ENCODE measurements around the gene GMDS. TPM values are rescaled to one million over a fixed set of nuclear protein-coding genes. Genes with fewer than 3 reads are reported as not detected.

GMDS gene
- total RNA-seq, 1 experiment from 2014 or later, result 27.6 TPM

- Histone ChIP-seq H4K91ac (ENCODE audit: insufficient read length, low read depth, low read length) (no peak overlapping the region), H3K56ac (ENCODE audit: insufficient read length, low read depth, low read length) (no peak overlapping the region), H3K27me3 (ENCODE audit: insufficient read depth, low read length) (no peaks in the 10 kb centered on the region), H2AFZ (ENCODE audit: low read length) (no peak overlapping the region), H3K9me3 (ENCODE audit: control insufficient read depth, low read depth, low read length) (peaks cover 5% of the 10 kb centered on the region), H3K4me1 (ENCODE audit: insufficient read depth, low read length) (no peaks in the 10 kb centered on the region), H3K18ac (ENCODE audit: insufficient read length, low read depth, low read length) (no peak overlapping the region), H3K23me2 (ENCODE audit: insufficient read length, low read depth, low read length, poor library complexity, severe bottlenecking) (no peaks in the 10 kb centered on the region), H3K4ac (ENCODE audit: low read depth, low read length) (no peak overlapping the region), H2BK12ac (ENCODE audit: insufficient read length, low read depth, low read length) (no peak overlapping the region), H2AK5ac (ENCODE audit: insufficient read length, low read length) (no peak overlapping the region), H3K23ac (ENCODE audit: insufficient read length, low read depth, low read length) (no peak overlapping the region), H3K27ac (ENCODE audit: insufficient read length, low read depth, low read length) (no peak overlapping the region), H3K9ac (ENCODE audit: extremely low read depth, insufficient read length, low read length) (no peak overlapping the region), H4K8ac (replicated peaks; ENCODE audit: insufficient read length, low read depth, low read length) (no peak overlapping the region), H3K79me2 (ENCODE audit: insufficient read depth, low read length) (no peaks in the 10 kb centered on the region), H2BK15ac (ENCODE audit: low read depth, low read length) (no peak overlapping the region), H2BK120ac (ENCODE audit: low read depth, low read length, poor library complexity, severe bottlenecking) (no peak overlapping the region), H3K79me1 (ENCODE audit: insufficient read depth, low read depth, low read length, poor library complexity, severe bottlenecking) (no peaks in the 10 kb centered on the region), H2BK20ac (ENCODE audit: low read depth, low read length, poor library complexity, severe bottlenecking) (no peak overlapping the region), H3K4me2 (ENCODE audit: insufficient read depth, insufficient read length, low read length) (no peak overlapping the region), H4K20me1 (ENCODE audit: control insufficient read depth, insufficient read depth, insufficient read length) (no peaks in the 10 kb centered on the region), H2BK5ac (ENCODE audit: insufficient read length, low read length) (no peak overlapping the region), H4K5ac (ENCODE audit: insufficient read length, low read depth, low read length) (no peak overlapping the region), H3K14ac (ENCODE audit: insufficient read depth, low read length) (no peak overlapping the region), H3T11ph (ENCODE audit: low read length) (no peak overlapping the region)
- H3K4me3 Mint-ChIP-seq, result no peak overlapping the region
- H3K36me3 Mint-ChIP-seq (ENCODE audit: insufficient read depth in 1 of 3, low read depth in 3 of 3), result peaks cover 12 to 17% (median 12%) of the 10 kb centered on the region in 3 experiments
- H3K4me1 Mint-ChIP-seq, result no peaks in the 10 kb centered on the region
- H3K27me3 Mint-ChIP-seq (ENCODE audit: low read depth), result no peaks in the 10 kb centered on the region
- DNase-seq, result no peak
- H3K27ac Mint-ChIP-seq, result no peak overlapping the region
- peaks cover 0 to 10% of the 10 kb centered on the region in 2 experiments; a peak in 3 of 5 replicates for H3K9me3 Mint-ChIP-seq
- TF ChIP-seq CTCF (conservative IDR thresholded peaks at IDR 0.05), result no peak
- no CpG with 5 or more reads among the region's 3 CpGs for WGBS (ENCODE audit: extremely low coverage, insufficient read length, low lambda C conversion rate)
These were observed 9.3 kb upstream of the GMDS start for GRCh38 chr6:2254747-2255146.
